ENCODE measurements around the gene CLASP1.

The CLASP1 gene

GRCh38 chr2:121367246-121367900 lies 281.9 kb downstream of the CLASP1 start:
- Histone ChIP-seq H3K27me3 (ENCODE audit: insufficient read depth, low read length) (no peaks in the 10 kb centered on the region), H4K20me1 (ENCODE audit: insufficient read depth, low read length) (no peaks in the 10 kb centered on the region), H3K27ac (ENCODE audit: low read depth, low read length, poor library complexity, severe bottlenecking) (no peak overlapping the region), H2AFZ (ENCODE audit: low read length) (no peak overlapping the region), H3F3A (ENCODE audit: insufficient read depth, low read length) (no peaks in the 10 kb centered on the region), H3K9ac (ENCODE audit: low read length) (no peak overlapping the region), H3K79me2 (ENCODE audit: insufficient read depth, low read length) (no peaks in the 10 kb centered on the region), H3K36me3 (ENCODE audit: insufficient read depth, low read length) (peaks cover 70% of the 10 kb centered on the region), H3K4me2 (ENCODE audit: low read length) (no peak overlapping the region), H3K4me3 (ENCODE audit: low read depth, low read length, poor library complexity, severe bottlenecking) (no peak overlapping the region), H3K4me1 (ENCODE audit: insufficient read depth, low read length, severe bottlenecking) (no peaks in the 10 kb centered on the region), H3K9me3 (ENCODE audit: low read length) (no peaks in the 10 kb centered on the region), H3K9me2 (ENCODE audit: low read depth, low read length) (no peaks in the 10 kb centered on the region)
- TF ChIP-seq CTCF (IDR thresholded peaks at IDR 0.05; ENCODE audit: low read length) = no peak
- TF ChIP-seq EZH2 (IDR thresholded peaks at IDR 0.05; ENCODE audit: borderline replicate concordance, low read length) = no peak

GRCh38 chr2:121366040-121366439 lies 283.2 kb downstream of the CLASP1 start:
- H3K9me2 ChIP-seq (ENCODE audit: low read depth, low read length) = no peaks in the 10 kb centered on the region
- H2AFZ ChIP-seq (ENCODE audit: low read length) = no peak overlapping the region
- peaks cover 74% of the 10 kb centered on the region for H3K36me3 ChIP-seq (ENCODE audit: insufficient read depth, low read length)
- H3K9ac ChIP-seq (ENCODE audit: low read length) = no peak overlapping the region
- no peaks in the 10 kb centered on the region for H3K9me3 ChIP-seq (ENCODE audit: low read length)
- H3K4me1 ChIP-seq (ENCODE audit: insufficient read depth, low read length, severe bottlenecking) = no peaks in the 10 kb centered on the region
- H3F3A ChIP-seq (ENCODE audit: insufficient read depth, low read length) = no peaks in the 10 kb centered on the region
- no peak overlapping the region for H3K27ac ChIP-seq (ENCODE audit: low read depth, low read length, poor library complexity, severe bottlenecking)
- H4K20me1 ChIP-seq (ENCODE audit: insufficient read depth, low read length) = no peaks in the 10 kb centered on the region
- TF ChIP-seq EZH2 (IDR thresholded peaks at IDR 0.05; ENCODE audit: borderline replicate concordance, low read length) (no peak), CTCF (IDR thresholded peaks at IDR 0.05; ENCODE audit: low read length) (no peak)
- no peaks in the 10 kb centered on the region for H3K79me2 ChIP-seq (ENCODE audit: insufficient read depth, low read length)
- no peaks in the 10 kb centered on the region for H3K27me3 ChIP-seq (ENCODE audit: insufficient read depth, low read length)
- no peak overlapping the region for H3K4me2 ChIP-seq (ENCODE audit: low read length)
- no peak overlapping the region for H3K4me3 ChIP-seq (ENCODE audit: low read depth, low read length, poor library complexity, severe bottlenecking)

GRCh38 chr2:121365061-121365460 lies 284.2 kb downstream of the CLASP1 start:
- H3K4me3 ChIP-seq (ENCODE audit: low read depth, low read length, poor library complexity, severe bottlenecking) = no peak overlapping the region
- H2AFZ ChIP-seq (ENCODE audit: low read length) = no peak overlapping the region
- no peaks in the 10 kb centered on the region for H4K20me1 ChIP-seq (ENCODE audit: insufficient read depth, low read length)
- H3K9me2 ChIP-seq (ENCODE audit: low read depth, low read length) = no peaks in the 10 kb centered on the region
- peaks cover 79% of the 10 kb centered on the region for H3K36me3 ChIP-seq (ENCODE audit: insufficient read depth, low read length)
- no peak overlapping the region for H3K4me2 ChIP-seq (ENCODE audit: low read length)
- H3K9me3 ChIP-seq (ENCODE audit: low read length) = no peaks in the 10 kb centered on the region
- no peaks in the 10 kb centered on the region for H3F3A ChIP-seq (ENCODE audit: insufficient read depth, low read length)
- TF ChIP-seq EZH2 (IDR thresholded peaks at IDR 0.05; ENCODE audit: borderline replicate concordance, low read length) = no peak
- no peak overlapping the region for H3K9ac ChIP-seq (ENCODE audit: low read length)
- H3K27ac ChIP-seq (ENCODE audit: low read depth, low read length, poor library complexity, severe bottlenecking) = no peak overlapping the region
- no peaks in the 10 kb centered on the region for H3K4me1 ChIP-seq (ENCODE audit: insufficient read depth, low read length, severe bottlenecking)
- no peaks in the 10 kb centered on the region for H3K79me2 ChIP-seq (ENCODE audit: insufficient read depth, low read length)
- no peaks in the 10 kb centered on the region for H3K27me3 ChIP-seq (ENCODE audit: insufficient read depth, low read length)

Measured in OCI-LY1 (cell line).